Measurements from ENCODE around the gene SIGLEC6. TPM values are rescaled to one million over a fixed set of nuclear protein-coding genes. Genes with fewer than 3 reads are reported as not detected.

SIGLEC6 gene
- polyA plus RNA-seq, 3 donors = 0.04 TPM; not detected in 2

- H3K27me3 Mint-ChIP-seq (ENCODE audit: low read depth in 3 of 3) = peaks cover 7 to 29% (median 16%) of the 10 kb centered on the region in 3 donors
- peaks cover 0 to 2% (median 0%) of the 10 kb centered on the region in 7 donors for H3K9me3 Mint-ChIP-seq
- 100% methylated on average over 2 of the region's 2 CpGs for WGBS (ENCODE audit: insufficient coverage)
- H3K27me3 ChIP-seq (ENCODE audit: control insufficient read depth in 2 of 2, insufficient read depth in 2 of 2, low read length in 2 of 2) = no peaks in the 10 kb centered on the region
- peaks cover 10 to 28% of the 10 kb centered on the region in 2 donors for H3K4me1 ChIP-seq (ENCODE audit: control insufficient read depth in 1 of 2, insufficient read depth in 2 of 2, low read length in 2 of 2)
- H2AFZ ChIP-seq (ENCODE audit: insufficient read depth, low read depth, low read length, poor library complexity, severe bottlenecking) = no peak overlapping the region
- no peaks in the 10 kb centered on the region for H3K36me3 ChIP-seq (replicated peaks in 1 of 2; ENCODE audit: control insufficient read depth in 1 of 2, insufficient read depth in 2 of 2, low read length in 2 of 2)
- TF ChIP-seq, protein P1, sequence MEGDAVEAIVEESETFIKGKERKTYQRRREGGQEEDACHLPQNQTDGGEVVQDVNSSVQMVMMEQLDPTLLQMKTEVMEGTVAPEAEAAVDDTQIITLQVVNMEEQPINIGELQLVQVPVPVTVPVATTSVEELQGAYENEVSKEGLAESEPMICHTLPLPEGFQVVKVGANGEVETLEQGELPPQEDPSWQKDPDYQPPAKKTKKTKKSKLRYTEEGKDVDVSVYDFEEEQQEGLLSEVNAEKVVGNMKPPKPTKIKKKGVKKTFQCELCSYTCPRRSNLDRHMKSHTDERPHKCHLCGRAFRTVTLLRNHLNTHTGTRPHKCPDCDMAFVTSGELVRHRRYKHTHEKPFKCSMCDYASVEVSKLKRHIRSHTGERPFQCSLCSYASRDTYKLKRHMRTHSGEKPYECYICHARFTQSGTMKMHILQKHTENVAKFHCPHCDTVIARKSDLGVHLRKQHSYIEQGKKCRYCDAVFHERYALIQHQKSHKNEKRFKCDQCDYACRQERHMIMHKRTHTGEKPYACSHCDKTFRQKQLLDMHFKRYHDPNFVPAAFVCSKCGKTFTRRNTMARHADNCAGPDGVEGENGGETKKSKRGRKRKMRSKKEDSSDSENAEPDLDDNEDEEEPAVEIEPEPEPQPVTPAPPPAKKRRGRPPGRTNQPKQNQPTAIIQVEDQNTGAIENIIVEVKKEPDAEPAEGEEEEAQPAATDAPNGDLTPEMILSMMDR (IDR thresholded peaks at IDR 0.05) = no peak
- H3K9me3 ChIP-seq (replicated peaks in 1 of 2; ENCODE audit: control insufficient read depth in 1 of 2, insufficient read depth in 1 of 2, low read length in 2 of 2) = no peaks in the 10 kb centered on the region
- H3K9ac ChIP-seq (ENCODE audit: insufficient read depth, low read length, poor library complexity, severe bottlenecking) = no peak overlapping the region
- intact Hi-C loops (cut with micrococcal nuclease) = loop anchor here in 1 of 2 donors (10.0 kb wide), 1 partner anchor 366 kb away; no protein-coding TSS in a partner anchor
- H3K4me2 ChIP-seq (replicated peaks; ENCODE audit: extremely low read depth, low read length, poor library complexity, severe bottlenecking) = no peak overlapping the region
- no peak overlapping the region for H3K4me3 Mint-ChIP-seq
- no peak overlapping the region for H3K27ac ChIP-seq (ENCODE audit: low read depth in 1 of 2, low read length in 2 of 2)
- peaks cover 0 to 4% of the 10 kb centered on the region in 2 donors for H3K36me3 Mint-ChIP-seq
- H3K27ac Mint-ChIP-seq = no peak overlapping the region
- DNase-seq = no peak
- H4K20me1 ChIP-seq (ENCODE audit: insufficient read depth, low read length) = no peaks in the 10 kb centered on the region
- H3K4me1 Mint-ChIP-seq = peaks cover 40% of the 10 kb centered on the region
- H3K4me3 ChIP-seq (replicated peaks in 1 of 3; ENCODE audit: low read depth in 2 of 3, low read length in 3 of 3) = no peak overlapping the region
- no peaks in the 10 kb centered on the region for H3K79me2 ChIP-seq (ENCODE audit: insufficient read depth, low read length)
These were observed 62.9 kb downstream of the SIGLEC6 start for GRCh38 chr19:51468545-51468920.

- H3K4me2 ChIP-seq (replicated peaks; ENCODE audit: extremely low read depth, low read length, poor library complexity, severe bottlenecking) = no peak overlapping the region
- no peaks in the 10 kb centered on the region for H3K27me3 ChIP-seq (ENCODE audit: control insufficient read depth in 2 of 2, insufficient read depth in 2 of 2, low read length in 2 of 2)
- peaks cover 45% of the 10 kb centered on the region for H3K4me1 Mint-ChIP-seq
- no peak overlapping the region for H3K4me3 ChIP-seq (replicated peaks in 1 of 3; ENCODE audit: low read depth in 2 of 3, low read length in 3 of 3)
- H3K9me3 Mint-ChIP-seq = peaks cover 0 to 2% (median 0%) of the 10 kb centered on the region in 7 donors
- intact Hi-C loops (cut with micrococcal nuclease) = loop anchor here in 1 of 2 donors (10.0 kb wide), 1 partner anchor 367 kb away; no protein-coding TSS in a partner anchor
- no peak for DNase-seq
- H3K4me1 ChIP-seq (ENCODE audit: control insufficient read depth in 1 of 2, insufficient read depth in 2 of 2, low read length in 2 of 2) = peaks cover 16 to 33% of the 10 kb centered on the region in 2 donors
- no peak overlapping the region for H2AFZ ChIP-seq (ENCODE audit: insufficient read depth, low read depth, low read length, poor library complexity, severe bottlenecking)
- no peaks in the 10 kb centered on the region for H4K20me1 ChIP-seq (ENCODE audit: insufficient read depth, low read length)
- WGBS (ENCODE audit: insufficient coverage) = 80% methylated on average over 1 of the region's 4 CpGs
- H3K36me3 Mint-ChIP-seq = peaks cover 0 to 4% of the 10 kb centered on the region in 2 donors
- no peaks in the 10 kb centered on the region for H3K9me3 ChIP-seq (replicated peaks in 1 of 2; ENCODE audit: control insufficient read depth in 1 of 2, insufficient read depth in 1 of 2, low read length in 2 of 2)
- TF ChIP-seq, protein P1 (IDR thresholded peaks at IDR 0.05) = no peak
- peaks cover 5 to 31% (median 16%) of the 10 kb centered on the region in 3 donors for H3K27me3 Mint-ChIP-seq (ENCODE audit: low read depth in 3 of 3)
- H3K4me3 Mint-ChIP-seq = no peak overlapping the region
- H3K9ac ChIP-seq (ENCODE audit: insufficient read depth, low read length, poor library complexity, severe bottlenecking) = no peak overlapping the region
- no peak overlapping the region for H3K27ac ChIP-seq (ENCODE audit: low read depth in 1 of 2, low read length in 2 of 2)
- H3K36me3 ChIP-seq (replicated peaks in 1 of 2; ENCODE audit: control insufficient read depth in 1 of 2, insufficient read depth in 2 of 2, low read length in 2 of 2) = no peaks in the 10 kb centered on the region
- H3K79me2 ChIP-seq (ENCODE audit: insufficient read depth, low read length) = no peaks in the 10 kb centered on the region
- H3K27ac Mint-ChIP-seq = no peak overlapping the region
These were observed 63.5 kb downstream of the SIGLEC6 start for GRCh38 chr19:51467864-51468544.

Small RNAs within 50 kb of the gene (small RNA-seq; reads per million reads assigned to genes)
- not detected for gene AC020914.3 (ENCODE audit: insufficient read length, low read depth)

Other genes with a start within 250 kb of the SIGLEC6 start
- under 1 TPM in 1 of 3 donors, not detected in 2; 0.05 TPM for gene IGLON5, start 220.0 kb downstream of the SIGLEC6 start, polyA plus RNA-seq
- 1 to 10 TPM in 1 of 3 donors, under 1 TPM in 2; 0.62 to 2.3 (median 0.73) TPM for gene VSIG10L, start 189.5 kb downstream of the SIGLEC6 start, polyA plus RNA-seq
- gene ETFB, start 165.3 kb downstream of the SIGLEC6 start, polyA plus RNA-seq = 10 to 100 TPM; 51.0 to 72.1 (median 63.0) TPM
- under 1 TPM in 1 of 3 donors, not detected in 2; 0.08 TPM for gene CLDND2, start 162.7 kb downstream of the SIGLEC6 start, polyA plus RNA-seq
- 10 to 100 TPM; 11.1 to 19.9 (median 16.4) TPM for gene NKG7, start 159.0 kb downstream of the SIGLEC6 start, polyA plus RNA-seq
- not detected for gene LIM2, start 143.7 kb downstream of the SIGLEC6 start, polyA plus RNA-seq
- not detected for gene C19orf84, start 141.1 kb downstream of the SIGLEC6 start, polyA plus RNA-seq
- gene SIGLEC10, start 114.0 kb downstream of the SIGLEC6 start, polyA plus RNA-seq = 100 to 1,000 TPM in 1 of 3 donors, 10 to 100 TPM in 2; 16.6 to 114 (median 64.9) TPM
- gene SIGLEC8, start 73.2 kb downstream of the SIGLEC6 start, polyA plus RNA-seq = not detected
- gene CEACAM18, start 53.1 kb downstream of the SIGLEC6 start, polyA plus RNA-seq = not detected
- 1 to 10 TPM in 2 of 3 donors, under 1 TPM in 1; 0.24 to 1.8 (median 1.3) TPM for gene SIGLEC12, start 29.9 kb downstream of the SIGLEC6 start, polyA plus RNA-seq
- 1 to 10 TPM in 1 of 3 donors, under 1 TPM in 2; 0.39 to 2.4 (median 0.82) TPM for gene ZNF175, start 39.6 kb upstream of the SIGLEC6 start, polyA plus RNA-seq
- 10 to 100 TPM in 2 of 3 donors, not detected in 1; 10.2 to 12.6 TPM for gene SIGLEC5, start 98.7 kb upstream of the SIGLEC6 start, polyA plus RNA-seq
- gene SIGLEC14, start 115.2 kb upstream of the SIGLEC6 start, polyA plus RNA-seq = 100 to 1,000 TPM in 1 of 3 donors, 10 to 100 TPM in 2; 63.5 to 129 (median 95.0) TPM
- gene SPACA6, start 161.7 kb upstream of the SIGLEC6 start, polyA plus RNA-seq = 1 to 10 TPM in 2 of 3 donors, under 1 TPM in 1; 0.99 to 5.1 (median 2.4) TPM
- 1 to 10 TPM in 1 of 3 donors, under 1 TPM in 1, not detected in 1; 0.24 to 1.6 TPM for gene HAS1, start 192.3 kb upstream of the SIGLEC6 start, polyA plus RNA-seq
- 1,000 to 10,000 TPM in 1 of 3 donors, 100 to 1,000 TPM in 2; 372 to 1,265 (median 991) TPM for gene FPR1, start 220.2 kb upstream of the SIGLEC6 start, polyA plus RNA-seq
- gene FPR2, start 229.5 kb upstream of the SIGLEC6 start, polyA plus RNA-seq = 100 to 1,000 TPM in 1 of 3 donors, 10 to 100 TPM in 2; 36.2 to 108 (median 70.3) TPM